MCF 10A (cell line): Measurements from ENCODE around the gene SGTB. TPM values are rescaled to one million over a fixed set of nuclear protein-coding genes. Genes with fewer than 3 reads are reported as not detected.

Experiments used
- BruUV-seq: library from RNA; stranded (reverse); fragments of 400-500 nt; replicated peaks from 2 replicates; lab custom pipeline; 2021; lab: Mats Ljungman, UMichigan
- CTCF ChIA-PET: fragments of 300-600 bp; sonication (Branson Sonifier 250); formaldehyde crosslinking; extraction: SDS; loops from one replicate; lab custom pipeline; 2021; ENCODE audit warnings: antibody characterized with exemption, inconsistent platforms; lab: Yijun Ruan, JAX
- POLR2A ChIA-PET: fragments of 300-600, 350-650 bp; sonication (Branson Sonifier 250); formaldehyde crosslinking; extraction: SDS; loops from one replicate; lab custom pipeline; 2020; ENCODE audit warnings: antibody characterized with exemption, inconsistent platforms; lab: Yijun Ruan, JAX
- DNase-seq: peaks from one replicate; pipeline ENCODE4 v3.0.0-alpha.2; 2018; ENCODE audit not compliant: unreplicated experiment
- H3K27ac Mint-ChIP-seq: one replicate; pipeline ENCODE4 v1.8.0; 2022; ENCODE audit warnings: mild to moderate bottlenecking, low read depth, mixed read lengths; ENCODE audit not compliant: unreplicated experiment
- H3K27me3 Mint-ChIP-seq: one replicate; pipeline ENCODE4 v1.8.0; 2022; ENCODE audit warnings: mixed read lengths; ENCODE audit not compliant: insufficient read depth, unreplicated experiment
- H3K36me3 Mint-ChIP-seq: one replicate; pipeline ENCODE4 v1.8.0; 2022; ENCODE audit warnings: mild to moderate bottlenecking, moderate library complexity, mixed read lengths; ENCODE audit not compliant: insufficient read depth, unreplicated experiment
- H3K4me1 Mint-ChIP-seq: one replicate; pipeline ENCODE4 v1.8.0; 2022; ENCODE audit warnings: mixed read lengths; ENCODE audit not compliant: insufficient read depth, unreplicated experiment
- H3K4me3 Mint-ChIP-seq: one replicate; pipeline ENCODE4 v1.8.0; 2022; ENCODE audit warnings: mild to moderate bottlenecking, moderate library complexity, mixed read lengths; ENCODE audit not compliant: unreplicated experiment
- H3K9me3 Mint-ChIP-seq: one replicate; pipeline ENCODE4 v1.8.0; 2022; ENCODE audit warnings: mixed read lengths; ENCODE audit not compliant: unreplicated experiment
- CTCF ChIP-seq: fragments of 200-600 bp; IDR thresholded peaks from one replicate; pipeline ENCODE4 v1.8.0; 2022; ENCODE audit warnings: antibody characterized with exemption, mild to moderate bottlenecking; ENCODE audit not compliant: unreplicated experiment
- intact Hi-C: fragments of 100-400 bp; cut with micrococcal nuclease; formaldehyde crosslinking; loops from 2 replicates; pipeline ENCODE4 v1.14.1; 2022
- total RNA-seq: library from RNA; stranded (reverse); gene quantifications from 2 replicates; pipeline ENCODE4 v1.2.3, GENCODE V29; 2022

The SGTB gene
- total RNA-seq, 1 experiment from 2014 or later, result 15.8 TPM

DNA sequence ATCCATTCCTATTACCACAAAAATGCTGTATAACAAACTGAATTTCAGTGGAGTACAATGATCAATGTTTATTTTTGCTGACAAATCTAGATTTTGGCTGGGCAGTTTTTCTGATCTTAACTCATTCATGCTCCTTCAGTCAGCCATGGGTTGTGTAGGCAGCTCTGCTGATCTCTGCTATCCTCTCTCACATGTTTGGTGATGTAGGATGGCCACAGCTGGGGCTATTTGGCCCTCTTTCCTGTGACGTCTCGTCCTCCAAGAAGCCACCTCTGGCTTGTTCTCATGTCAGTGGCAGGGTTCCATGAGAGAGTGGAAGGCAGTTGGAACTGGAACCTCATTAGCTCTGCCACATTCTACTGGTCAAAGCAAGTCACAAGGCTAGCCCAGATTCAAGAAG is 9.0 kb upstream of the SGTB start:
- POLR2A ChIA-PET, result interaction anchor here (0.6 to 1.6 kb wide), 3 partner anchors 8 to 395 kb away, joined by 3 to 4 read pairs (median 3); partner anchors contain the start of genes NLN and SGTB
- no peak for TF ChIP-seq CTCF
- H3K9me3 Mint-ChIP-seq, result no peaks in the 10 kb centered on the region
- BruUV-seq, result no TSS peak
- intact Hi-C loops, result no loop called here
- no peaks in the 10 kb centered on the region for H3K27me3 Mint-ChIP-seq
- DNase-seq, result no peak
- no peak overlapping the region for H3K27ac Mint-ChIP-seq
- no peaks in the 10 kb centered on the region for H3K4me1 Mint-ChIP-seq
- H3K4me3 Mint-ChIP-seq, result no peak overlapping the region
- CTCF ChIA-PET, result interaction anchor here (0.7 kb wide), 1 partner anchor 220 kb away, joined by 3 read pairs; no protein-coding TSS in a partner anchor
- no peaks in the 10 kb centered on the region for H3K36me3 Mint-ChIP-seq

DNA sequence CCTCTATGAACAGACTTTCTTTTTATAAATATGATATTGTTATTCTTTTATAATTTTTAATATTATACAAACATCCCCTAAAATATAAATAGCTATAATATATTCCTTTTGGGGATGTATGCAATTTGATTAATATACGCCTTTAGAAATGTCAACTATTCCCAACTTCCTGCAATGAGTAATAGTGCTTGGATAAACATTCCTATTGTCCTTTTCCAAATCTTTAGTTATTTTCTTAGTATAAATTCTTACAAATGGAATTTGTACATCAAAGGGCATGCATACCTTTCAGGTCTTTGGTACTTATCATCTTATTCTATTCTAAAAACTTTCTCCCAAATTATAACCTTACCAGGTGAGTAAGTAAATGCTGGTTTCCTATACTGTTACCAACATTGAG is 6.3 kb upstream of the SGTB start:
- H3K9me3 Mint-ChIP-seq, result no peaks in the 10 kb centered on the region
- ChIA-PET CTCF (interaction anchor here (0.6 to 1.2 kb wide), 3 partner anchors 12 to 64 kb away, joined by 3 read pairs; no protein-coding TSS in a partner anchor), POLR2A (interaction anchor here (2.4 kb wide), 1 partner anchor 416 kb away, joined by 5 read pairs; the partner anchor contains the start of gene SREK1)
- intact Hi-C loops, result no loop called here
- TF ChIP-seq CTCF, result no peak
- DNase-seq, result no peak
- BruUV-seq, result no TSS peak
- no peak overlapping the region for H3K4me3 Mint-ChIP-seq
- H3K4me1 Mint-ChIP-seq, result peaks cover 3% of the 10 kb centered on the region
- H3K27ac Mint-ChIP-seq, result no peak overlapping the region
- no peaks in the 10 kb centered on the region for H3K36me3 Mint-ChIP-seq
- no peaks in the 10 kb centered on the region for H3K27me3 Mint-ChIP-seq

- CTCF ChIA-PET, result interaction anchor here (0.6 to 1.2 kb wide), 4 partner anchors 13 to 167 kb away, joined by 3 to 4 read pairs (median 3); no protein-coding TSS in a partner anchor
- no peak overlapping the region for H3K27ac Mint-ChIP-seq
Measured at GRCh38 chr5:65727491-65728156, 5.7 kb upstream of the SGTB start.

More at GRCh38 chr5:65727491-65728156, 5.7 kb upstream of the SGTB start:
- no TSS peak for BruUV-seq
- POLR2A ChIA-PET, result interaction anchor here (1.2 to 2.4 kb wide), 3 partner anchors 199 to 417 kb away, joined by 4 to 5 read pairs (median 4); partner anchors contain the start of genes ERBIN and SREK1
- H3K36me3 Mint-ChIP-seq, result no peaks in the 10 kb centered on the region
- no peak for TF ChIP-seq CTCF
- H3K4me3 Mint-ChIP-seq, result no peak overlapping the region
- DNase-seq, result no peak
- H3K4me1 Mint-ChIP-seq, result peaks cover 7% of the 10 kb centered on the region
- H3K27me3 Mint-ChIP-seq, result no peaks in the 10 kb centered on the region
- no peaks in the 10 kb centered on the region for H3K9me3 Mint-ChIP-seq
- intact Hi-C loops, result no loop called here
